Endodermal cell (in vitro differentiated cells): ENCODE data around the gene ACLY. TPM values are rescaled to one million over a fixed set of nuclear protein-coding genes. Genes with fewer than 3 reads are reported as not detected.
"Not testable (repeated sequence)": the region's sequence is repeated elsewhere in the genome, so short reads cannot be mapped to it uniquely, and the experiment has no call there.

Source experiments
- DNase-seq: peaks from one replicate; pipeline ENCODE4 v3.0.0-alpha.2; 2017
- H3K27ac ChIP-seq: 2 replicates; pipeline ENCODE4 v1.5.1; 2013; ENCODE audit warnings: mild to moderate bottlenecking, low read depth, low read length, moderate library complexity
- H3K27me3 ChIP-seq: 2 replicates; pipeline ENCODE4 v1.6.1; 2013; ENCODE audit warnings: mild to moderate bottlenecking, low read length, moderate library complexity; ENCODE audit not compliant: insufficient read depth, control insufficient read depth, poor library complexity, severe bottlenecking
- H3K36me3 ChIP-seq: 2 replicates; pipeline ENCODE4 v1.7.0; 2013; ENCODE audit warnings: mild to moderate bottlenecking, low read length, moderate library complexity; ENCODE audit not compliant: control insufficient read depth, insufficient read depth
- H3K4me1 ChIP-seq: one replicate; pipeline ENCODE4 v1.7.0; 2013; ENCODE audit warnings: low read length; ENCODE audit not compliant: control insufficient read depth, insufficient read depth
- H3K4me3 ChIP-seq: 2 replicates; pipeline ENCODE4 v1.5.1; 2013; ENCODE audit warnings: mild to moderate bottlenecking, low read length, moderate library complexity
- H3K9ac ChIP-seq: 2 replicates; pipeline ENCODE4 v1.6.1; 2013; ENCODE audit warnings: mild to moderate bottlenecking, low read length, moderate library complexity; ENCODE audit not compliant: poor library complexity, severe bottlenecking; ENCODE audit errors: extremely low read depth
- H3K9me3 ChIP-seq: 2 replicates; pipeline ENCODE4 v1.6.1; 2013; ENCODE audit warnings: mild to moderate bottlenecking, low read length, moderate library complexity; ENCODE audit not compliant: control insufficient read depth
- H3K27ac Mint-ChIP-seq: 2 replicates; pipeline ENCODE4 v1.8.0; 2020; ENCODE audit warnings: mixed read lengths
- H3K27me3 Mint-ChIP-seq: 2 replicates; pipeline ENCODE4 v1.8.0; 2021; ENCODE audit warnings: mild to moderate bottlenecking, mixed read lengths; ENCODE audit not compliant: insufficient read depth
- H3K36me3 Mint-ChIP-seq: 2 replicates; pipeline ENCODE4 v1.8.0; 2020; ENCODE audit warnings: low read depth, mixed read lengths
- H3K4me1 Mint-ChIP-seq: 2 replicates; pipeline ENCODE4 v1.8.0; 2020; ENCODE audit warnings: mixed read lengths
- H3K4me3 Mint-ChIP-seq: 2 replicates; pipeline ENCODE4 v1.8.0; 2020; ENCODE audit warnings: mild to moderate bottlenecking, moderate library complexity, mixed read lengths
- H3K9me3 Mint-ChIP-seq: 2 replicates; pipeline ENCODE4 v1.8.0; 2020; ENCODE audit warnings: mild to moderate bottlenecking, mixed read lengths
- WGBS, 2 experiments: methylation state at CpG; one replicate each; pipeline versions ENCODE4 v1.1.5 to v1.1.7; 2013; ENCODE audit warnings: missing lambda C conversion rate in 2 of 2, mixed read lengths in 1 of 2; ENCODE audit not compliant: insufficient coverage in 1 of 2, insufficient read length in 1 of 2; 5-methylcytosine and 5-hydroxymethylcytosine counted together
- total RNA-seq, 2 donors: library from RNA; stranded (reverse); fragmentation: NEBNext Ultra II Directional in 1 of 2; extraction: Animal tissue kit (Norgen Biotek cat#: 25700) in 1 of 2; gene quantifications; 2 replicates in 1 of 2; 3 replicates in 1 of 2; pipeline ENCODE4 v1.2.1, GENCODE V29; 2021
- TF ChIP-seq, protein P1 (sequence below): fragments of 200-600 bp; sonication (generic); conservative IDR thresholded peaks from 2 replicates; pipeline ENCODE4 v1.5.0; 2021; ENCODE audit warnings: antibody characterized with exemption, mild to moderate bottlenecking

ACLY gene
- total RNA-seq, 2 donors from 2014 or later: 261 to 304 TPM

DNA sequence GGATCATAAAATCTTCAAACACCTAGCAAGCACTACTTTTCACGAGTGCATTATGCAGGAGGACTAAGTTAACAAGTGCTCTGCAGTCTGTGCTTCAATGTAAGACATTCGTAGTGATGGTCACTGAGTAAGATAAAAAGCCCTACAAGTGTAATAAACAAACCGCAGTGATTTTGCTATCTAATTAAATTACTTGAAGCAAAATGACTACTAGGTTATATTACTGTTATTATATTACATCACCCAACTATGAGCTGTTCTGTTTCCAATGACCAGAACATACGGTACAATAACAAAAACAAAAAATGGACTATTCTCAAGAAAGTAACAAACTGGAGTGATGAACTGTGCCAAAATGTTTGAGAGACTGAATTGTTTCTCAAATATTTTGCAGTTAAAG lies 70.0 kb downstream of the ACLY start:
- no peak for DNase-seq
- H3K9ac ChIP-seq: no peak overlapping the region
- H3K4me1 Mint-ChIP-seq: no peaks in the 10 kb centered on the region
- TF ChIP-seq, protein P1, sequence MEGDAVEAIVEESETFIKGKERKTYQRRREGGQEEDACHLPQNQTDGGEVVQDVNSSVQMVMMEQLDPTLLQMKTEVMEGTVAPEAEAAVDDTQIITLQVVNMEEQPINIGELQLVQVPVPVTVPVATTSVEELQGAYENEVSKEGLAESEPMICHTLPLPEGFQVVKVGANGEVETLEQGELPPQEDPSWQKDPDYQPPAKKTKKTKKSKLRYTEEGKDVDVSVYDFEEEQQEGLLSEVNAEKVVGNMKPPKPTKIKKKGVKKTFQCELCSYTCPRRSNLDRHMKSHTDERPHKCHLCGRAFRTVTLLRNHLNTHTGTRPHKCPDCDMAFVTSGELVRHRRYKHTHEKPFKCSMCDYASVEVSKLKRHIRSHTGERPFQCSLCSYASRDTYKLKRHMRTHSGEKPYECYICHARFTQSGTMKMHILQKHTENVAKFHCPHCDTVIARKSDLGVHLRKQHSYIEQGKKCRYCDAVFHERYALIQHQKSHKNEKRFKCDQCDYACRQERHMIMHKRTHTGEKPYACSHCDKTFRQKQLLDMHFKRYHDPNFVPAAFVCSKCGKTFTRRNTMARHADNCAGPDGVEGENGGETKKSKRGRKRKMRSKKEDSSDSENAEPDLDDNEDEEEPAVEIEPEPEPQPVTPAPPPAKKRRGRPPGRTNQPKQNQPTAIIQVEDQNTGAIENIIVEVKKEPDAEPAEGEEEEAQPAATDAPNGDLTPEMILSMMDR: no peak
- WGBS, 2 experiments: 92 to 96% methylated on average over 2 to 4 of the region's 4 CpGs
- no peaks in the 10 kb centered on the region for H3K27me3 ChIP-seq
- no peaks in the 10 kb centered on the region for H3K27me3 Mint-ChIP-seq
- no peaks in the 10 kb centered on the region for H3K4me1 ChIP-seq
- H3K36me3 Mint-ChIP-seq: peaks cover 7% of the 10 kb centered on the region
- H3K36me3 ChIP-seq: peaks cover 11% of the 10 kb centered on the region
- no peak overlapping the region for H3K4me3 Mint-ChIP-seq
- no peak overlapping the region for H3K27ac Mint-ChIP-seq
- H3K9me3 ChIP-seq: no peaks in the 10 kb centered on the region
- H3K9me3 Mint-ChIP-seq: no peaks in the 10 kb centered on the region
- no peak overlapping the region for H3K27ac ChIP-seq
- H3K4me3 ChIP-seq: no peak overlapping the region

- no peak overlapping the region for H3K4me3 ChIP-seq
- H3K27me3 ChIP-seq: no peaks in the 10 kb centered on the region
- Mint-ChIP-seq H3K9me3 (no peaks in the 10 kb centered on the region), H3K27me3 (no peaks in the 10 kb centered on the region), H3K36me3 (no peaks in the 10 kb centered on the region), H3K4me1 (no peaks in the 10 kb centered on the region), H3K27ac (no peak overlapping the region), H3K4me3 (no peak overlapping the region)
- TF ChIP-seq, protein P1: no peak
- no peaks in the 10 kb centered on the region for H3K9me3 ChIP-seq
- no peaks in the 10 kb centered on the region for H3K4me1 ChIP-seq
- no peak overlapping the region for H3K27ac ChIP-seq
- H3K9ac ChIP-seq: no peak overlapping the region
- peaks cover 3% of the 10 kb centered on the region for H3K36me3 ChIP-seq
- 88 to 100% methylated on average over 4 to 6 of the region's 6 CpGs for WGBS, 2 experiments
- no peak for DNase-seq
Measured at GRCh38 chr17:41844971-41845370, 73.8 kb downstream of the ACLY start.

- WGBS, 2 experiments: 95% methylated on average over 6 of the region's 6 CpGs
- not testable (repeated sequence) for H3K4me3 Mint-ChIP-seq, DNase-seq, H3K9me3 Mint-ChIP-seq, H3K9ac ChIP-seq, H3K27ac Mint-ChIP-seq, H3K27ac ChIP-seq, H3K4me3 ChIP-seq, H3K27me3 ChIP-seq, H3K4me1 ChIP-seq, H3K9me3 ChIP-seq, H3K4me1 Mint-ChIP-seq, H3K36me3 Mint-ChIP-seq, H3K36me3 ChIP-seq
- peaks cover 13% of the 10 kb centered on the region for H3K27me3 Mint-ChIP-seq
Measured at GRCh38 chr17:41840781-41841180, 78.0 kb downstream of the ACLY start.

- H3K27ac ChIP-seq, DNase-seq, H3K36me3 ChIP-seq, H3K4me3 Mint-ChIP-seq, H3K4me1 ChIP-seq, H3K4me1 Mint-ChIP-seq, H3K9ac ChIP-seq, H3K4me3 ChIP-seq, H3K9me3 ChIP-seq, H3K36me3 Mint-ChIP-seq, H3K27me3 ChIP-seq, H3K27ac Mint-ChIP-seq, H3K9me3 Mint-ChIP-seq: not testable (repeated sequence)
- H3K27me3 Mint-ChIP-seq: peaks cover 13% of the 10 kb centered on the region
- WGBS, 2 experiments: 100% methylated on average over 2 of the region's 2 CpGs
Measured at GRCh38 chr17:41839448-41839847, 79.3 kb downstream of the ACLY start.
